NCI-H748 (cell line): ENCODE data around the gene AP1S3.
"Not testable (repeated sequence)": the region's sequence is repeated elsewhere in the genome, so short reads cannot be mapped to it uniquely, and the experiment has no call there.

Experiments
- DNase-seq: peaks from one replicate; lab custom pipeline; 2025; ENCODE audit not compliant: unreplicated experiment; lab: John Stamatoyannopoulos, UW

Gene AP1S3

DNA sequence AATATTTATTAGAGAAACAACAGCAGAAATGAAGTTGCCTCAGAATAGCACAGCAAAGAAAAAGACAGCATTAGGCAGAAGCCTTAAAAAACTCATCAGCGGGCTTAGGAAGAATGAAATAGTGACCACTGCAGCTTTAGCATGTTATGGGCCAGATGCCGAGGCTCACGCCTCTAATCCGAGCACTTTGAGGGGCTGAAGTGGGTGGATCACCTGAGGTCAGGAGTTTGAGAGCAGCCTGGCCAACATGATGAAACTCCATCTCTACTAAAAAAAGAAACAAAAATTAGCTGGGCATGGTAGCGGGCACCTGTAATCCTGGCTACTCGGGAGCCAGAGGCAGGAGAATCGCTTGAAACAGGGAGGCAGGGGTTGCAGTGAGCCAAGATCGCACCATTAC is 32.4 kb downstream of the AP1S3 start:
- DNase-seq, result no peak

DNA sequence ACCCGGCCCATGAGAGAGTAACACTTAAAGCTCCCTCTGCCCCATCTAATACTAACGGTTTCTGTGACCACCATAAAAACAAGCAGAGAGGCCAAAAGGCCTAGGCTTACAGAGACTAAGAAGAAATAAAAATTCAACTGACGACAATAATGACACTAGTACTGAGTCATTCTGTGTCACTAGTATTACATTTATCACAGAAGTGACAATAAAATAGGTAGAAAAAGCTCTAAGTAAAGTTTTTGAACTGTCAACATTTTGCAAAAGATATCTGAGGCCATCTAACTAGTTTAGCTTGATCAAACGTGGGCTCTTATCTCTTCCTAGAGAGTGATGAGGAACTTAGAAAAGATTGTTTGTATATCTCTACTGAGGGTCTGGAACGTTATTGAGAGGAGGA is 35.6 kb downstream of the AP1S3 start:
- DNase-seq, result no peak

DNA sequence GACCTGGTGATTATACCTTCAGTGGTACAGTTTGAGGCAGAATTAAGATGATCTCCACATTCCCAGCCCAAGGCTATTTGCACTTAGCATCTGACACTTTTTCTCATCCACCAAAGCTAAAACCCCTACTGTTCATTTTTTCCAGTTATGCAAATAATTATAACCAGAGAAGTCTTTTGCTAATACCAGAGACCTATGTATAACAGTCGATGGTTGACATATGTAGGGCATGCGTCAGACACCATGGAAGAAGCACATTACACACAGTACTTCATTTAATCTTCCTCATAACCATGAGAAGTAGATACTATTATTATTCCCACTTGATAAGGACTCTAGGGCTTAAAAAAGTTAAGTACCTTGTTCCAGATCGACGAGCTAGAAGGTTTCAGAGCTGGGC is 36.5 kb downstream of the AP1S3 start:
- no peak for DNase-seq

DNA sequence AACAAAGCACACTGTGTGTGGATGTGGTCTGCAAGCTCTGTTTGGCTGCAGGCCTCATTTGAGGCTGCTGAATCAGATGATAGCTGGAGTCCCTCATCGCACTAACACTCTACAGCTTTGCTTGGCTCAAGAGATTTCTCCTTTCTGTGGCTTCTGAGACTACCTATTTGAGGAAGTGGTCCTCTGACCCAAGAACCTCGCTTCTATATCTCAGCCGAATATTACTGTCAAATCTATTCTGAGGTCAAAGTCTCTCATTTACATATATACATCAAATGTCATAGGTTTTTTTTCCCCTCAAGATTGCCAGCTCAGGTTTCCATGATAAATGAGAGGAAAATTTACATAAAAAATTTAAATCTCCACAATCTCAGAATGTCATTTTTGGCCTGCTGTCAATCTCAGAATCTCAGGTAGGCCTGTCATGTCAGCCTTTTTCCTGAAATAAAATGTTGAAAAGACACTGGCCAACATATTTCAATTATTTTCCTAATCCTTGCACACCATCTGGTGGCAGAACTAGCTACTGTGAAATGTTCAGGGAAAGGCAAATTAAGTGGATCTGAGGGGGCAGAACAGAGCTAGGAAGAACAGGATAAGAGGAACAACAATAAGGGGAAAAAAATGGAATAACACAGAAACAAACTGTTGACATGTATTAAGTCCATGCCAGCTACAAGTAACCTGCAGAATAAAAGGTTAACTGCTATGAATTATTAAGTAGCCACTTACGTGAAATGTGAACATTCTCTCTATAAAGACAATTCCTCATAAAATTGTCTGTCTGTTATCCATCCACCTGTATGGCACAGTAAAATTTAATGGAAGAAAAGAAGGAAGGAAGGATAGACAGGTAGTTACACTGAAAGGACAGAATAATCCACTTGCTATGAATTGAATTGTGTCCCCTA is 39.3 kb downstream of the AP1S3 start:
- DNase-seq, result peak; percentile 69

DNA sequence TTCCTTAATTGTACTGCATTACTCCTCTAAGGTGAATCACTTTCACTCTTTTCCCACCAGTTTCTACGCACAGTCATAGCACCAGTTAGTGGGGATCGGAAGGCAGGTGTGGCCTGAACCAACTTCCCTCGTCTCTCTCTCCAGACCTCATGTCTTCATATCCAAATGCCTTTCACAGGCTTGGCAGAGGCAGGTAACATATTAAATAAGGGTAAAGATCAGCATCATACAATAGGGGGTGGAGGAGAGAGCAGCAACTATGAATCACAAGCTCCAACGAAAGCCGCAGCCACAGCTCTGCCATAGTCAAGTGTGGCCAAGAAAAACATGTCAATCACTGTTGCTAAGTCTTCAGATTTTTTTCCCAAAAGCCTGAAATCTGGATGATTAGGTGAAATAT is 40.3 kb downstream of the AP1S3 start:
- no peak for DNase-seq

DNA sequence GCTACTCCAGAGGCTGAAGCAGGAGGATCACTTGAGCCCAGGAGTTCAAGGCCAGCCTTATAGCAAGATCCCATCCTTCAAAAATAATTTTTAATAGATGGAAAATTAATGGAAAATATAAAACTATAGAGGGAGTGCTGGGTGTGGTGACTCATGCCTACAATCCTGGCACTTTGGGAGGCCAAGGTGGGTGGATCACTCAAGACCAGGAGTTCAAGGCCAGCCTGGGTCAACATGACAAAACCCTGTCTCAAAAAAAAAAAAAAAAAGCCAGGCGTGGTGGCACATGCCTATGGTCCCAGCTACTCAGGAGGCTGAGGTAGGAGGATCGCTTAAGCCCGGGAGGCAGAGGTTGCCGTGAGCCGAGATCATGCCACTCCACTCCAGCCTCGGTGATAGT is 48.0 kb downstream of the AP1S3 start:
- no peak for DNase-seq

DNA sequence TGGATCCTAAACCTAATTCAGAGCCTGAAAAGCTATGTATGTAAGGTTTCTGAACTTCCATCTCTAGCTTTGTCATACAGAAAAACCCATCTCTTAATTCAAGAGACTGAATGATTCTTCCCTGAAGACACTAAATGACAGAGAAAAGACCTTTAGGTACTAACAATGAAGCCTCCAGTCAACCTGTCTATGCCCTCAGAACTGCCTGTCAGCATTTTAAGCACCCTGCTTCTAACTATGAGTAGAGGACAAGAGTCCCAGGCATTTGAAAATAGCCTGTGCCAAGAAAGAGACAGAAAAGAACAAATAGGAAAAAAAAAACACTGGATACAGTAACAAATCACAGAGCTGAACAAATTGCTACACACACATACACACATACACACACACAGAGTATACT is 48.6 kb downstream of the AP1S3 start:
- no peak for DNase-seq

DNA sequence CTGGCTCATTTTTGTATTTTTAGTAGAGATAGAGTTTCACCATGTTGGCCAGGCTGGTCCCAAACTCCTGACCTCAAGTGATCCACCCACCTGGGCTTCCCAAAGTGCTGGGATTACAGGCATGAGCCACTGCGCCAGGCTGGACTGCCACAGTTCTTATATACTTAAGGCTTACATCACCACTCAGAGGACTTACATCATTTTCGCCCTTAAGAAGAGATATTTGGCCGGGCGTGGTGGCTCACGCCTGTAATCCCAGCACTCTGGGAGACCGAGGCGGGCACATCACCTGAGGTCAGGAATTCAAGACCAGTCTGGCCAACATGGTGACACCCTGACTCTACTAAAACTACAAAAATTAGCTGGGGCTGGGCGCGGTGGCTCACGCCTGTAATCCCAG is 49.3 kb downstream of the AP1S3 start:
- DNase-seq, result not testable (repeated sequence)

DNA sequence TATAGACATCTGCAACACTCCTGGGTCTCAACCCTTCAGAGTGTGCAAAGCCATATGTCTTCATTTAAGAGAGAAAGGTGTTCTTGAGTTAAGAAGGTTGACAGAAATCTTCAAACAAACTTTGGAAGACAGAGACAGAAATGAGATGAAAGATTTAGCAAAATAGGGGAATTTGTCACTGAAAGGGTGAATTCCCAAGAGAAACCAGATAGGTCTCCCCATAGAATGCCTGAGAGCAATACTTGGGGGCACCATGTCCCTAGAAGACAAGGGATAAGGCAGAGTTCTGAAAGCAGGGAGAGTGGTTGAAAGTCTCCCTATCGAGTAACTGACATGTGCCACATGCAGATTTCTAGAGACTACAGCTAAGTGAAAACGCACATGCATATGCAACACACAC is 50.0 kb downstream of the AP1S3 start:
- DNase-seq, result no peak

DNA sequence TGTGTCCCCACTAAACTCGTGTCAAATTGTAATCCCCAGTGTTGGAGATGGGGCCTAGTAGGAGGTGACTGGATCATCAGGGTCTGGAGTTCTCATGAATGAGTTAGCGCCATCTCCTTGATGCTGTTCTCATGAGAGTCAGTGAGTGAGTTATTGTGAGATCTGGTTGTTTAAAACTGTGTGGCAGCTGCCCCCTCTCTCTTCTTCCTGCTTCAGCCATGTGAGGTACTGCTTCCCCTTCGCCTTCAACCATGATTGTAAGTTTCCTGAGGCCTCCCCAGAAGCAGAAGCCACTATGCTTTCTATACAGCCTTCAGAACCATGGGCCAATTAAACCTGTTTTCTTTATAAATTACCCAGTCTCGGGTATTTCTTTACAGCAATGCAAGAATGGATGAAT is 50.4 kb downstream of the AP1S3 start:
- DNase-seq, result no peak

DNA sequence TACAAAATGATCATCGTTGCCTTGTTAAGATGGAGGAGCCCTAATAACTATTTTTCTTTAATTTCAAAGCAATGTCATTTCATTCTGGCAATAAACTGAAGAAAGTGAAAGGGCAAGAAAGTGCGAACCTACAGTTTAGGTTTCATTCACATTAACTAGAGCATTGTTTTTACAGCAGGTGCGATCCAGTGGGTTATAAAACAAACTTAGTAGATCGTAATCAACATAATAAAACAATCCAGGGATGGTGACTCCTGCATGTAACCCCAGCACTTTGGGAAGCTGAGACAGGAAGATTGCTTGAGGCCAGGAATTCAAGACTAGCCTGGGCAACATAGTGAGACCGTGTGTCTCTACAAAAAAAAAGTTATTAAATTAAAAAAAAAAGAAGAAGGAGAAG is 51.1 kb downstream of the AP1S3 start:
- DNase-seq, result no peak

DNA sequence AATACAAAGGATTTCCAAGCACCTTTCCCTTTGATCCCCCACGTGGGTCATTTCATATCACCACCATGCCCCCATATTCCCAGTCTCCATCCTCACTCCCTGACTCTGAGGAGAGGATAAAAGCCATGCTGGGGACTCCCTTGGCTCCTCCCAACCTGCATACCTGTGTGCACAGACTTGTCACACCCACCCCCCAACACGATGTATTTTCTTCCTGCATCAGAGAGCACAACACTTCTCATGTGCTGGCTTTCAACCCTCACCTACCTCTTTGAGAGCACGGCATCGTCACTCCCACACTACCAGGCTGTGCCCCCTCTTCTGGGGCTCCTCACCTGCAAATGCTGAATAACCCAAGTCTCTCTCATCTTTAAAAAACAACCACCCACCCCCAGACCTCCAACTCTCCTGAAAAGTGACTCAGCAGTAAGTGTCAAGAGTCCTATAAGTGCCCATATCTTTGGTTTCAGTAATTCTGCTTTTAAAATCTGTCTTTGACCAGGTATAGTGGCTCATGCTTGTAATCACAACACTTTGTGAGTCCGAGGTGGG is 53.1 kb downstream of the AP1S3 start:
- DNase-seq, result no peak

DNA sequence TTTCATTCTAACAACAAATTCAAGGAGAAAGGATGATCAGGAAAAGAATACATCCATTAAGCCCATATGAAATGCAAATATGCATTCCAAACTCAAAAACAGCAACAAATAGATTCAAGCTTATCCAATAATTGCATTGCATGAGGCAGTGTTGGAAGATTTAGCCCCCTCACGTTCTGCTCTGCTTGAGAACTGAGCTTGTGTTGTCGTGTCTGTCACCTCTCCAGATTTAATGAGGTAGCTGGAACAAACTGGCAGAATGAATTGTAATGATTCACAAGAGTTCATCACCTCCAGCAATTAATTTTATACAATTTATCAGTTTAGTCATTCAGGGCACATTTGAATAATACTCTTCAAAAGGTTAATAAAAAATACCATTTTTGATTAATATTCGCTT is 54.8 kb downstream of the AP1S3 start:
- DNase-seq, result no peak

DNA sequence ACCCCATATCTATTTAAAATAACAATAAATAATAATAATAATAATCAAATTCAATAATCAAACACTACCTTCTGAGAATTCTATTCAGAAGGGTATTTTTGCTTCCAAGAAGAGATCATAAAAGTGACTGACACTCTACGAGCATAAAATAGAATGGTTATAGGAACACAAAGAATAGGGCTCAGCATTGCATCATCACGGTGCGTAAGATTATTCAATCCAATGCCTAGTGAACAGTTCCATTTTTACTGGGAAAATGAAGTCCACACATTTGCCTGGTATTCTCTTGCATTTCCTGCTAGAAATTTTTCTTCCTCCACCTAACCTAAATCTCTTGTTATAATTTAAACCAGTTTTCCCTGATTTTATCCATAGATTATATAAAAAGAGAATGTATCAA is 55.8 kb downstream of the AP1S3 start:
- DNase-seq, result no peak

DNA sequence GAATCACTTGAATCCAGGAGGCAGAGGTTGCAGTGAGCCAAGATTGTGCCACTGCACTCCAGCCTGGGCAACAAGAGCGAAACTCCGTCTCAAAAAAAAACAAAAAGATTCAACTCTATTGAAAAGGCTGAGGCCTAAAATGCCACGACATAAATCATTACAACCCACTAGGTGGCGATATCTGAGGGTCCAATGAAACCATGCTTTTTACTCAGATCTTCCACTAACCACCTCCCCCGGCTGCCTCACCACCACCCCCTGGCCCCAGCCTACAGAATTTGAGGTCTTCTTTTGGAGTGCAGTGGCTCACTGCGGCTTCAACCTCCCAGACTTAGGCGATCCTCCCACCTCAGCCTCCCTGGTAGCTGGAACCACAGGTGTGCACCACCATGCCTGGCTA is 57.5 kb downstream of the AP1S3 start:
- peak; percentile 17 for DNase-seq

DNA sequence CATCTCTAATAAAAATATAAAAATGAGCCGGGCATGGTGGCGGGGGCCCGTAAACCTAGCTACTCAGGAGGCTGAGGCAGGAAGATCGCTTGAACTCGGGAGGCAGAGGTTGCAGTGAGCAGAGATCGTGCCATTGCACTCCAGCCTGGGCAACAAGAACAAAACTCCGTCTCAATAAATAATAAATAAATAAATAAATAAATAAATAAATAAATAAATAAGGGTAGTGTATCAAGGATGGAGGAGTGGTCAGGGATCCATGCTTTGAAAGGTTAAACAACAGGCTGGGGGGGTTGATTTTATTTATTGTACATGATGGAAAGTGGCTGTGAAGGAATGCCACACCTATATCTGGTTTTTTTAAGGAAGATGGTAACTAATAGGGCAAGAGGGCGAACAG is 63.2 kb downstream of the AP1S3 start:
- no peak for DNase-seq

DNA sequence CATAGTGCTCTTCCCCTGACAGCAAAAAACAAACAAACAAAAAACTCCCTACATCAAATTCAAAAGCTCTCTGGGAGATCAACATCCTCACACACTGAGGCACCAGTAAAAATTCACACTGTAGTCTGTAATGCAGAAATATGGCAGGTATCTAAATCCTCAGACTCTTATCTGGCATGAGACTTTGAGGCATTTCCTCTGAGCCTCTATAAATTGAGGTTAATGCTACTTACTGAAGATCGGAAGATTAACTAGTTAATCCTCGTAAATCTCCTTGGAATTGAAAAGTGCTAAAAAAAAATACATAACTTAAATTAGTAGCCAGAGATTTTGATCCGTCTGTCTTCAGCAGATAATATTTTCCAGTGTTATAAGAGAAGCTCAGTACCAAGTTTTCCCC is 65.0 kb downstream of the AP1S3 start:
- no peak for DNase-seq

DNA sequence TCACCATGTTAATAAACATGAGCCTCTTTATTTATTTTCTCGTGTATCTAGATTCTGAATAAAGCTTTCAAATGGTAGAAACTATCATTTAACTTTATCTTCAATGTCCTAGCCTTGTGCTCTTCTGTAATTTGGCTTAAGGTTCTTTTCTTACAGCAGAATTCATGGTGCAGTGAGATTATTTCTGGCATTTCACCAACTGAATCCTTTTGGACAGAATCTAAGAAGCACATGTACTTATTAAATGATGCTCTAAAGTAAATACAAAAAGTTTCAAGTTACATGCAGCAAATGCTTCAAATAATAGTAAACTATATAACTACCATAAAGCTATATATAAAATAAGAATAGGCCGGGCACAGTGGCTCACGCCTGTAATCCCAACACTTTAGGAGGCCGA is 65.9 kb downstream of the AP1S3 start:
- DNase-seq, result no peak

DNA sequence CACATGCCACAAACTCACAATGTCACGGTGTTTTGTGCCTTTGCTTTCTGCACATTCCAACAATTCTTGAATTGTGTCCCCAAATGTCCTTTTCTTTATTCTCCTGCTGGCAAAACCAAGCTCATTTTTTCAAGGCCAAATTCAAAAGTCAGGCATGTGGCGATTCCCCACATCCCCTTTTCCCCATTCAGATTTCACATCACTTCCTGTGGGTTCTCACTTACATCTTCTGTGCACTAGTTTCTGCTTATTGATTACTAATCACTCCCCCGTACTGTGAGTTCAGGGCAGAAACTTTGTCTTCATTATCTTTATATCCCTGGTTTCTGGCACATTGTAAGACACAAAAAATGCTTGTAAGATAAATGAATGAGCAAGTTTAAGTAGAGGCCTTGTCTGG is 69.2 kb downstream of the AP1S3 start:
- no peak for DNase-seq

DNA sequence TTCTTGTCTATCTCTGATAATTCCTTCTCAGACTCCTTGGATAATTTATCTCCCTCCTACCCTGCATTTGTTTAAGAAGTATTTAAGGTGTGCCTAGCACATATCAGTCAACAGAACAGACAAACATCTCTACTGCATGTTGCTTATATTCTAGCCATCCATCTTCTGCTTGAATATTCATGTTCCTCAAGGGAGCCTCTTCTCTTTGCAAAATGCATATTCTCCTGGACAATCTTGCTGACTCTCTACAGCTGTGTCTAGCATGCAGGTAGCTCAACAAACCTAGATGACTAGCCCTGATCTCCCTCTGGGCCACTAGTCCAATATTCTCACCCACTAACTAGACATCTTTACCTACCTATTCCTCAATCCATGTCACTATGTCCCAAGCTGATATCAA is 70.0 kb downstream of the AP1S3 start:
- no peak for DNase-seq

DNA sequence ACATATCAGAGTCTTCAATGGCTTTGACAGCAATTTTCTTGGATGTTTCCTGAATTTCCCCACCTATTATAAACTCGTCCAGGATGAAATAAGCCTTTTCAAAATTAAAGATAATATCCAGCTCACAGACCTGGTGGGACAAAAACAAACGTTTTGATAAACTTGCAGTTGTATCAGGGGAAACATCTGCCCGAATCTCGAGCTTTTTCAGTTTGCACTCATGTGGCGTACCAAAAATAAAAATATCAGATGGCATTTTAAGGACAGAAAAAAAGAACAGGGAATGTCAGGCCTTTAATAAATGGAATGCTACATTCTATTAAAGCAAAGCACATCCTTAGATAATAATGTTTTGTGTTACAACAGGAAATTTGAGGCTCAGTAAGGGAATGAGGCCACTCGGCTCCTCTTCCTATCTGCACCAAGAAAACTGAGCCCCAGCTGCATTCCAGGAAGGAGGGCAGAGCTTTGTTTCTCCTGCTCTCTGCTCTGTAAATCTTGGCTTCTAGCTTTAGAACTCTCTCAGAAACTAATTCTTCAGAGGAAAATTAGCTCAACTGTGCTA is 72.1 kb downstream of the AP1S3 start:
- DNase-seq, result no peak

DNA sequence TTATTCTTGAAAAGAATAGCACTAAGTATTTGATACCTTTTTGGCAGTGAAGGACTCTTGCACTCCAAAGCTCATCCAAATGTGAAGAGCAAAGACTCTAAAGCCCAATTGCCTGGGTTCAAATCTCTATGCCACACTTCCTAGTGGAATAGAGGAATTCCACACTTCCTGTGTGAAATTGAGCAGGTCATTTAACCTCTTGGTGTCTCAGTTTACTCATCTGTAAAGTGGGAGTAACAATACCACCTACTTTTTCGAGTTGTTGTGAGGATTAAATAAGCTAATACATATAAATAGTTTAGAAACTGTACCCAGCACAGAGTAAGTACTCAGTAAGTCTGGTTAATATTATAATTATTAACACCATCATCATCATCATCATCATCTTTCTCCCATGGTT is 72.6 kb downstream of the AP1S3 start:
- DNase-seq, result no peak

DNA sequence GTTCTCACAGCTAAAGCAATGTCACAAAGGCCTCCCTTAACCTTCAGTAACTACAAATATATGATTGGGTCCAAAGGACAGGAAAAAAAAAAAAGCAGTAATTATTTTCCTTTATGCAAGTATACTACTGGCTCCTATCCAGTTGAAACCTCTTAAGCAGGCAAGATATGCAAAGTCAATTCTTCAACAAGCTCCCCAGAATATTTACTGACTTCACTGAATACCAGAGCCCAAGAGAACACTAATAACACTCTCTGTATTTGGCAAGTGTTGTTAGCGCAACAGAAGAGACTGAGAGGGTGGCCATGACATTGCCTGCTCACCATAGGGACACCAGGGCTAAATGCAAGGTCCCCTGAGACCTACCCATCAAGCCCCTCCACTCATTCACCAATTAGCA is 74.5 kb downstream of the AP1S3 start:
- DNase-seq, result no peak
